Ovary (tissue), 9 donors: ENCODE results near the gene KRTAP10-5. TPM values are rescaled to one million over a fixed set of nuclear protein-coding genes. Genes with fewer than 3 reads are reported as not detected.
"Not testable (repeated sequence)": the region's sequence is repeated elsewhere in the genome, so short reads cannot be mapped to it uniquely, and the experiment has no call there.

Experiments
- DNase-seq, 5 donors: peaks; one replicate each; pipeline ENCODE4 v3.0.0-alpha.2; 2019 to 2020
- H3K27ac ChIP-seq, 2 donors: fragments of 200-600 bp; one replicate each; pipeline versions ENCODE4 v1.5.1 to v1.8.0; 2019 to 2022
- H3K27me3 ChIP-seq: fragments of 200-600 bp; one replicate; pipeline ENCODE4 v1.8.0; 2022
- H3K36me3 ChIP-seq: fragments of 200-600 bp; sonication (generic); one replicate; pipeline ENCODE4 v1.5.1; 2019
- H3K4me1 ChIP-seq: one replicate; pipeline ENCODE4 v1.8.1; 2013; ENCODE audit warnings: mild to moderate bottlenecking, moderate library complexity; ENCODE audit not compliant: insufficient read depth
- H3K4me3 ChIP-seq: fragments of 200-600 bp; sonication (generic); one replicate; pipeline ENCODE4 v1.5.1; 2017
- H3K9me3 ChIP-seq, 2 donors: fragments of 200-600 bp in 1 of 2; sonication (generic) in 1 of 2; one replicate each; pipeline versions ENCODE4 v1.5.1 to v1.8.1; 2013 to 2019; ENCODE audit warnings: mild to moderate bottlenecking in 1 of 2, moderate library complexity in 1 of 2
- CTCF ChIP-seq, 3 donors: fragments of 450-650 bp in 2 of 3; fragments of 200-600 bp in 1 of 3; IDR thresholded peaks; one replicate each; pipeline versions ENCODE4 v1.5.1 to v1.8.0; 2016 to 2022; ENCODE audit warnings: antibody characterized with exemption in 3 of 3, mild to moderate bottlenecking in 1 of 3
- EP300 ChIP-seq: sonication (generic); formaldehyde crosslinking; IDR thresholded peaks from one replicate; pipeline ENCODE4 v1.6.1; 2017; ENCODE audit warnings: antibody characterized with exemption
- POLR2A ChIP-seq: fragments of 450-650 bp; IDR thresholded peaks from one replicate; pipeline ENCODE4 v1.6.1; 2017; ENCODE audit warnings: antibody characterized with exemption, mild to moderate bottlenecking, moderate library complexity
- WGBS, 3 donors: extraction: QIAGEN DNeasy Blood & Tissue Kit in 1 of 3; methylation state at CpG; one replicate each; pipeline versions ENCODE4 v1.1.5 to v1.1.7; 2013 to 2017; 5-methylcytosine and 5-hydroxymethylcytosine counted together
- intact Hi-C, 4 donors: fragments of 100-400 bp; cut with DNase I; formaldehyde crosslinking; loops; one replicate each; pipeline versions ENCODE4 v1.11.0 to v1.15.1; 2022 to 2023
- polyA plus RNA-seq, 2 donors: library from polyadenylated mRNA; stranded (reverse); fragments of 200-250 nt in 1 of 2; fragments of 350-450 nt in 1 of 2; fragmentation: Illumina TruSeq in 1 of 2; extraction: RNeasy Lipid Tissue Mini Kit (QIAGEN cat#74804) in 1 of 2; gene quantifications; one replicate each; pipeline ENCODE4 v1.2.3, GENCODE V29; 2013 to 2014
- total RNA-seq, 7 donors: library from RNA; depleted of rRNA in 2 of 7; stranded (reverse); fragments of >200 nt in 2 of 7; fragmentation: NEBNext Ultra II Directional in 3 of 7; extraction: Animal tissue kit (Norgen Biotek cat#: 25700) in 3 of 7; gene quantifications; one replicate each; pipeline versions ENCODE4 v1.1.0 to v1.2.4, GENCODE V29; 2016 to 2023
- donor health status: DM: no; HTN: no; CAD: no; lungs with moderate emphysema.
- donor health status: DM: no; HTN: no; CAD: no.
- donor health status: Bipolar disorder and iron deficiency.
- donor health status: DM: yes; HTN: yes; CAD: no.
- donor health status: DM: no; HTN: no; CAD: no.
- donor health status: DM: yes; HTN: yes; CAD: no.

The KRTAP10-5 gene
- total and polyA plus RNA-seq, 9 donors: not detected

DNA sequence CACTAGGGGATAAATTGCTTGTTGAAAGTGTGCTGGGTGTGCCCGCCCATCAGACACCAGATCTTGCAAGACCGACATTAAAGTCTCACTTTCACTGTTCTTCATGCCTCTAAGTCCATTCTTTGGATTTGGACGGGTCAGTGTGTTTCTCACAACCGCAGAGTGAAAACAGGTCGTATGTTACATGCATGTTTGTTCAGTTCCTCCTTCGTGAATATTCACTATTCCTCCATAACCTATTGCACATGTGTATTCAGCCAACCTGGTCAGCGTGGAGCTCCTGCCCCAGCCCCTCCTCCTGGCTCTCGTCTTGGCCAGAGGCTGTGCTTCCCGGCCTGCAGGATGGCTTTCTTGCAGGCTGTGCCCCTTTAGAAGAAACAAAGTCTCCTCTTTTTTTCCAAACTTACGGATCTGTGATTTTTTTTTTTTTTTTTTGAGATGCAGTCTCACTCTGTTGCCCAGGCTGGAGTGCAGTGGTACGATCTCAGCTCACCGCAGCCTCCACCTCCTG is 14.1 kb upstream of the KRTAP10-5 start:
- no peak overlapping the region for H3K27ac ChIP-seq
- TF ChIP-seq EP300: no peak
- no peak for TF ChIP-seq POLR2A
- no peak for TF ChIP-seq CTCF (IDR thresholded peaks at IDR 0.05)
- no peak for DNase-seq
- intact Hi-C loops: no loop called here
- no peak overlapping the region for H3K4me3 ChIP-seq
- no peaks in the 10 kb centered on the region for H3K36me3 ChIP-seq
- no peaks in the 10 kb centered on the region for H3K4me1 ChIP-seq
- H3K9me3 ChIP-seq: no peaks in the 10 kb centered on the region
- H3K27me3 ChIP-seq: no peaks in the 10 kb centered on the region
- 68 to 75% (median 71%) methylated on average over 12 of the region's 12 CpGs for WGBS, 3 donors

DNA sequence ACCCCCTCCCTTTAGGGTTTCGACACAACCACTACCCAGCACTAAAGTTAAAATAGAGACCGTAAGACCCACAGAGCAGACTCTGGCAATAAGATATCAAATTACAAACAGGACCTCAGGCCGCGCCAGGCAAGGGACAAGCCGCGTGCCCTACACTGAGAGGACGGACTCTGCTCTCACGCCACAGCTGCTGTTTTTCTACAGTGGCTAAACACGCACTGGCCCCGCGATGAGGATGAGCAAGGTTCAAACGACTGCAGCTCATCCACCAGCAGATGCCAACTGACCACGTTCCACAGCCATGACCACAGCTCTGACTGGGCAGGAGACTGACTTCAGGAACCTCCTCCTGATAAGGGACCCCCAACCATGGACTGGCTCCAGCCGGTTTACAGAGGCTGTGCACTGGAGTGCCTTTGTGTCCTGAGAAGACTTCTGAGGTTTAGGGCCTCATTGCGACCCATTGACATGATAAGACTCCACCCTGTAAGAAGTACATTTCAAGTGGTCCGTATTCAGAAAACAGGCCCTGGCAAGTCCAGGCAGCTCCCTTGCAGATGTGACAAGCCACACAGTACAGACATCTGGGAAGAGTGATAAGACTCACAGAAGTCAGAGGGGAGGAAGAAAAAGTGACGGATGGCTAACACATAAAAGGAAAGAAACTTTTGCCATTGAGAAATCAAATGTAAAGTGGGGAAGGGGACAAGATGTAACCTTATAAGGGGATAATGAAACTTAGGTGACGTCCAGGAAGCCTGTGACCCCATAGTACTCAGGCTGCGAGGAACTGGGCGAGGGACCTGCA is 13.4 kb upstream of the KRTAP10-5 start:
- DNase-seq: no peak
- H3K36me3 ChIP-seq: no peaks in the 10 kb centered on the region
- no peak overlapping the region for H3K4me3 ChIP-seq
- no peak for TF ChIP-seq POLR2A
- TF ChIP-seq EP300: no peak
- no peak for TF ChIP-seq CTCF (IDR thresholded peaks at IDR 0.05)
- intact Hi-C loops: no loop called here
- H3K27me3 ChIP-seq: no peaks in the 10 kb centered on the region
- WGBS, 3 donors: 30 to 39% (median 38%) methylated on average over 20 of the region's 20 CpGs
- H3K9me3 ChIP-seq: no peaks in the 10 kb centered on the region
- H3K27ac ChIP-seq: no peak overlapping the region
- no peaks in the 10 kb centered on the region for H3K4me1 ChIP-seq

DNA sequence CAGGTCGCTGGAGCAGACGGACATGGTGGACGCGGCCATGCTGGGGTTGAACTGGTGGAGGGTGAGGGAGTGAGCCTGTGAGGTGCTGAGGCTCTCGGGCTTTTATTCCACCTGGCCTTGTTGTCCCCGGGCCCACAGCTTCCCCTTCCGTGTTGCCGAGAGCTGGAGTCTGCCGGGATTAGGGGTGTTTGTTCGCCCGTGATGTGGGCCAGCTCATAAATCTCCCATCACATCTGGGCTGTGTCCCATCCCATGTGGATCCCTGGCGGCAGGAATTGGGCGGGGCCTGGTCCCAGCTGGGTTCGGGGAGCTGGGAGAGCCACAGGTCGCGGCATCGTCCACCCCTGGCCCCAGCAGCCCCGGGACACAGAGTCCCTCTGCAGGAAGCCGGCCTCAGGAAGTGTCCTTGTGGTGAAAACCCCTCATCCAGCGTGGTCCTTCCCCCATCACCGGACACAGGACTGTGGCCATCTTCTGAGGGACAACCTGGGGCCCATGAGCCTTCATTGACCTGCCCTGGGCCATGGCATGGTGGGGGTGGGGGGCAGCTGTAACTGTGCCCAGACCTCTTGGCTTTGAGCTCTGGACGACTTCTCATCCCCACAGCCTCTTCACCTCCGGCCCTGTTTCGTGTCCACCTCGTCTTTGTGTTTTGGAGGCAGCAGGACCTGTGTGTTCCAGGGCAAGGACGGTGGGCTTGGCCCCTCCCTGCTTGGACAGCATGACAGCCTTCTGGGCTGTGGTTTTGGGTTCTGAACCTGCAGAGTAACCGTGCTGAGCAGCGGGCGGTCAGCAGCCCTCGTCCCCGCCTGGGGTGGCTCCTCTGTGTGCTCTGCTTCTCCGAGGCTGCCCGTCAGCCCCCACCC is 12.3 kb upstream of the KRTAP10-5 start, which contains the start of gene KRTAP10-6:
Gene KRTAP10-6 (minus strand): TSS at position 60 of the 866 bp plus-strand sequence. CDS start 21 bp downstream, at position 39.
- intact Hi-C loops: no loop called here
- Histone ChIP-seq H3K27me3 (no peaks in the 10 kb centered on the region), H3K4me1 (no peaks in the 10 kb centered on the region), H3K4me3 (no peak within 1 kb of the TSS), H3K36me3 (no peaks in the 10 kb centered on the region), H3K27ac (no peak within 1 kb of the TSS), H3K9me3 (no peaks in the 10 kb centered on the region)
- 44 to 60% (median 50%) methylated on average over 33 of the region's 33 CpGs for WGBS, 3 donors
- TF ChIP-seq CTCF (IDR thresholded peaks at IDR 0.05) (no peak), EP300 (no peak), POLR2A (no peak)
- no peak for DNase-seq

GRCh38 chr21:44591801-44592130 is 11.4 kb upstream of the KRTAP10-5 start:
- not testable (repeated sequence) for H3K4me1 ChIP-seq, H3K27ac ChIP-seq, H3K27me3 ChIP-seq, DNase-seq, H3K9me3 ChIP-seq, H3K36me3 ChIP-seq, H3K4me3 ChIP-seq
- 36 to 63% (median 44%) methylated on average over 3 to 4 of the region's 4 CpGs for WGBS, 3 donors
- intact Hi-C loops: loop anchor here in 1 of 4 donors (2.0 kb wide), 1 partner anchor 47 kb away; no protein-coding TSS in a partner anchor

- DNase-seq, H3K4me3 ChIP-seq, H3K27me3 ChIP-seq, H3K4me1 ChIP-seq, H3K27ac ChIP-seq, H3K36me3 ChIP-seq, H3K9me3 ChIP-seq: not testable (repeated sequence)
- 42 to 59% (median 56%) methylated on average over 11 to 18 of the region's 19 CpGs for WGBS, 3 donors
- intact Hi-C loops: loop anchor here in 1 of 4 donors (2.0 kb wide), 1 partner anchor 48 kb away; no protein-coding TSS in a partner anchor
Measured at GRCh38 chr21:44590897-44591800, 10.7 kb upstream of the KRTAP10-5 start.
